ENCODE data around the gene OSBPL5.
A peak's percentile ranks its signal among the peaks of the same experiment; 100 is the strongest.

OSBPL5 gene

DNA sequence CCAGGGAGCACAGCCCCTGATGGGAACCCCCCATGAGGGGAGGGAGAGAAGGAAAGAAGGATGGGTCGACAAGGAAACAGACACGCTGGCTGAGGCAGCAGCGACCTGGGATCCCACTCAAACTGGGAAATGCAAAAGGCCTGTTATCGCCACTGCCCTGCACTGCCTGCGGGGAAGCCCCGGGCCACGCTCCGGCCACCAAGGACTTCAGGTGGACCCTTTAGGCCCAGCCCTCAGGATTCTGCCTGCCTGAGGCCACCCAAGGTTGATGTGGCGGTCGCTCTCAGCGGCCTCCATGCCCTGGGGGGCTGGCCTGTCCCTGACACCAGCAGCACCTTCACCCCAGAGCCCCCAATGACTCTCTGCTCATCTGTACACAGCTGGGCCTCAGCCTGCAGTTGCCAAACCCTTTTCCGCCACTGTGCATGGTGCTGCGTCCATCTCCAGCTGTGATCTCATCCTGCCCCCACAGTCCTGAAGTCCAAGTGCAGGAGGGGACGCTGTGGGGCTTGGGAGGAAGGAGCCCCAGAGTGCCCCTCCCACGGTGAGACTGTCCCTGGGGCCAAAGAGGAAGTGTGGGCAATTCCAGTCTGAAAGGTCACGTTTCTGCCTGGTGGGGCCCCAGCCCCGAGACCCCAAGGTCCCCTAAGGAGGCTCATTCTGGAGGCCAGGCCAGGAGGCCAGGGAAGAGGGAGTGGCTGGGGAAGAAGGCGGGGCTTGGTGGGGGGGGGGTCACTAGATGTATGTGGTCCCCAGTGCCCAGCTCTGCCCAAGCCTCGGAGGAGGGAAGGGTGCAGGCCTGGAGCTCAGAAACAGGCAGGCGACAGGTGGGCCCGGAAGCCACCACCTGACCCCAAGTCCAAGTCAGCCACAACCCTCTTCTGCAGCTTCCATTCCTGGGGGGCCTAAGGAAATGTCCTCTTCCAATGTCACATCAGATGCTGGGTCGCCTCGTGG lies 31.6 kb downstream of the OSBPL5 start:
- DNase-seq: no peak

DNA sequence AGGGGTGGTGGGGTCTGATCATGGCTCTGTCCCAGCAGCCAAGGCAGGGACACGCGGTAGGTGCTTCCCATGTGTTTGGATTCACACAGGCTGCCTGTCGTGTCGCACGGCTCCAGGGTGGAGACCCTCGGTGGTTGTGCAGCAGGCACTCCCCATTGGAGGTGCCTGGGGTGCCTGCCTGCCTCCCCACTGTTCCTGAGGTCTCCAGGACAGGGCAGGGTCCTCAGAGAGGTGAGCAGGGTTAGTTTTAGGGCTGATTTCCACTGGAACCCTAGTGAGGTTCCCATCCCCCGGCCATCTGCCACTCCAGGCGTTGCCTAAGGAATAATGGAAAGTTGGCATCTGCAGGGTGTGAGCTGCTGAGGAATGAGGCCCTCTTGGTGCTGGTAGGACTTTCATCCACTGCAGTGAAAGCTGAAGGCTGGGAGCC lies 32.3 kb downstream of the OSBPL5 start:
- no peak for DNase-seq

DNA sequence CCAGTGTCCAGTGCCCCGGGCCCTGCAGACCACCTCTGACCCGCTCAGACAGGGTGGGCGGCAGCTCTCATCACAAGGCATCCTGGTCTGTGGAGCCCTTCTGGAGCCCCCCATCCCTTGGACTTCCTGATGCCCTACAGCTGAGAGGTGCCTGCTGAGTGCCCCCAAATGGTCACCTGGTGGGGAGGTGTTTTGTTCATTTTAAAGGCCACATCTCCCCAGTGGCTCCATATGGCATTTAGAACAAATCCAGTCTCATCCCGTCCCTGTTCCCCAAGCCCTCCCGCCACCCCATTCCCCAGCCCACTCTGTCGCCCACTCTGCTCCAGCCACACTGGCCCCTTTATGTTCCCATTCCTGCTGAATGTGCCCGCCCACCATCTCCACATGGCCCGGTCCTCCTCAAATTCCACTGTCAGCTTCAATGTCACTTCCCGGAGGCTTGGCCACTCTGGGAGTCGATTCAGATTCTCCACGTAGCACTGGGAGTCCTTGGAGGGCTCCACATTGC lies 32.8 kb downstream of the OSBPL5 start:
- no peak for DNase-seq

DNA sequence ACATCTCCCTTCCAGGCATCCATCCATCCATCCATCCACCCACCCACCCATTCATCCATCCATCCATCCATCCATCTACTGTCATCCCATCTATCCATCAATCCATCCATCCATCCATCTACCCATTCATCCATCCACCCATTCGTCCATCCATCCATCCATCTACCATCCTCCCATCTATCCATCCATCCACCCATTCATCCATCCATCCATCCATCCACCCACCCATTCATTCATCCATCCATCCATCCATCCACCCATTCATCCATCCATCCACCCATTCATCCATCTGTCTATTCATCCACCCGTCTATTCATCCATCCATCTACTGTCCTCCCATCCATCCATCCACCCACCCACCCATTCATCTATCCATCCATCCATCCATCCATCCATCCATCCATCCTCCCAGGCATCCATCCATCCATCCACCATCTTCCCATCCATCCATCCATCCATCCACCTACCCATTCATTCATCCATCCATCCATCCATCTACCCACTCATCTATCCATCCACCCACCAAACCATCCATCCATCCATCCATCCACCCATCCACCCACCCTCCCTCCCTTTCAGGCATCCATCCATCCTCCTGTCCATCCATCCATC lies 33.7 kb downstream of the OSBPL5 start:
- no peak for DNase-seq

DNA sequence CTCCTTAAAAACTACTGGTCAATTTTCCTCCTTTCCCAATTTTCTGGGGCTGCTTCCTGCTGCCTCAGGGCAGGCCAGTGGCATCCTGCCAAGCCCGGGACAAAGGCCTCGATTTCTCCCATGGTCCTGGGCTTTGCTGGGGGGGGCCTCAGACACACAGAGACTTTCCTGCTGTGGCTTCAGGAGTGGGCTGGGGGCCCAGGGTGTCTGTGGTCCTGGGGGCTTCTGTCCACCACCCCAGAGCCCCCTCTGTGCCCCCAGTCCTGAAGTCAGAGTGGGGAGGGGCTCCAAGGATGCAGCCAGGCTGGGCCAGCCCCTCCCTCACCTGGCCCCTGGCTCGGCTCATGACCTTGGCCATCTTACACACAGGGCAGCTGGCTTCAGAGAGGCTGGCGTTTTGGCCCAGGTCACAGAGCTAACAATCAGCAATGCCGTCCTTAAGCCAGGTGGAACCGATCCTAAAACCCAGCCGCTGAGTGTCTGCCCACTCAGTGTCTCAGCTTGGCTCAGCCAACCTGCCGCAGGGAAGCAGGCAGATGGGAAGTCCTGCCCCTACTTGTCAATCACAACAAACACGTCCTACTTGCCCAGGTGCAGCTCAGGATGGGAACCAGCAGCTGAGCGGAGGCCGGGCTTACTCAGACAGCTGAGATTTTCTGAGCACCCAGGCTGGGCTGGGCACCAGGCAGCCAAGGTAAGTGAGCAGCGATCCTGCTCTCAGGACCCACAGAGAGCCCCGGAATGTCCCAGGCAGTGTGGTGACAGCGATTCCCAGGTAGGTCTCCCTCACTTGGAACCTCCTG lies 34.6 kb downstream of the OSBPL5 start:
- DNase-seq: no peak

DNA sequence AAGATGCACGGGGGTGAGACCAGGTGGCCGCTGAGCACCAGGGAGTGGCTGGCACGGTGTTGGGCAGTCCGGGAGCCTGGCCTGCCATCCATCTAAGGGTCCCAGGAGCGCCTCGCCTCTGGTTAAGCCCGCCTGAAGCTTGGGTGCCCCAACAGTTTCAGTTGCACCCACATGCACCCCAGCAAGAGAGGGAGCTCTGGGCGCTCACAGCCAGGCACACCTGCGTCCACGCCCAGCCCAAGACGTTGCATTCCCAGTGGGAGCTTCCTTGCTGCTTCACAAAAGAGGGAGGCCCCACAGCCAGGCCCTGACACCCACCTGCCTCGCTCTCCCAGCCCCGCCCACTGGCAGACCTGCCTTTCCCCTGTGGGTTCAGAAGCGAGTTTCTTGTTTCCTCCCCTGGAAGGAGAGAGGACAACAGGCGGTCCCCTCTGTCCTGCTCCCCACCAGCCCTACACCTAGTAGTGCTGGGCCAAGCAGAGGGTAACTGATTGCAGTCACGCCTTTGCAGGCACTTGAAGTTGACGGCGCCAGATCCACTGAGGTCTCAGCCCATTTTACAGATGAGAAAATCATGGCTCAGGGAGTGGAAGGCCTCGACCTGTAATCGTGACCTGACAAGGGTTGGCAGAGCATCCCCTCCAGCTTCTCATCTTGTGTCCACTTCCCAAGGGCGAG lies 35.4 kb downstream of the OSBPL5 start:
- no peak for DNase-seq

DNA sequence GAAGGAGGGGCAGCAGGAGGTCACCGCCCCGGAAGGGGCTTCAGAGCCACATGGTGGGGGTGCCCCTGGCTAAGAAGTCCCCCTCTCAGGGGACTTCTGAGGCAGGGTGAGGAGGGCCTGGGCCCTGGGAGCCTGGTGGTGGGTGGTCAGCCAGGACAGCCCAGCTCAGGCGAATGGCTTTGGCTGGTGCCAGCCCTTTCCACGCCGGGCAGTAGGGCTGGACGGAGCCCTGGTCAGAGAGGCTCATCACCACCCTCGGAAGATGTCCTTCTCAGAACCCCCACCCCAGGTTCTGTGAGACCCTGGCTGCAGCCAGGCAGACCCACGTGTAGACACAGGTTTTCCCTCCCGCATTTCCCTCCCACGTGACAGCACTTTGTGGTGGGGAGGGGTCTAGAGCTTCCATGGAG lies 35.9 kb downstream of the OSBPL5 start:
- no peak for DNase-seq

DNA sequence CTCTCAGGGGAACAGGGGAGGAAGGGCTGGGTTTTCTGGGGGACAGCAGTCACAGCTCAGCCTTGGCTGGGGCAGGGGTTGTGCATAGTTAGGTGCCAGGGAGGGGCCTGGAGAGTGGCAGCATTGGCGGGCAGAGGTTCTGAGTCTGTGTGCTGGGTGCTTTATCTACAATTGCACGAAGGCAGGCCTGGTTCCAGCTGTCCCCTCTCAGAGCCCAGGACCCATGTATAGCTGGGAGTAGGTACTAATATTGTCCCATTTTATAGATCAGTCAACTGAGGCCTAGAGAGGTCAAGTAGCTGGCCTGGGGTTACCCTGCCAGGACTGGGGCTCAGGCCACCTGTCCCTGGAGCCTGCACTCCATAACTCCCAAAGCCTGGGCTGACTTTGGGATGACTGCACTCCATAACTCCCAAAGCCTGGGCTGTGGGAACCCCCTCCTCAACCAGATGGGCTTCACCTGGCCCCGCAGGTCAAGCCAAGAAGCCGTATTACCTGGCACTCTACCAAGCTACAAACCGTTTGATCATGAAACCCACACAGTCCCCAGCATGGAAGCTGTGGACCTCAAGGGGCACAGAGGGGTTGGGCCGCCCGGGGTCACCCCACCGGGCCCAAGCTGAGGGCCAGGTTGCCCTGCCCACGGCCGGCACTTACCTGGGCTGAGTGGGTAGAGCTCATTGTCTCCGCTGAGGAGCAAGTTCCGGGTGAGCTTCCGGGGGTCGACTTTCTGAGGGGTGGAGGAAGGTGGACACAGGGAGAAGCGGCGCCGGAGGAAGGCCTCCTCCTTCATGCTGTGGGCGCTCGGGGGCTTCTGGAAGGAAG lies 36.5 kb downstream of the OSBPL5 start:
- DNase-seq: no peak

DNA sequence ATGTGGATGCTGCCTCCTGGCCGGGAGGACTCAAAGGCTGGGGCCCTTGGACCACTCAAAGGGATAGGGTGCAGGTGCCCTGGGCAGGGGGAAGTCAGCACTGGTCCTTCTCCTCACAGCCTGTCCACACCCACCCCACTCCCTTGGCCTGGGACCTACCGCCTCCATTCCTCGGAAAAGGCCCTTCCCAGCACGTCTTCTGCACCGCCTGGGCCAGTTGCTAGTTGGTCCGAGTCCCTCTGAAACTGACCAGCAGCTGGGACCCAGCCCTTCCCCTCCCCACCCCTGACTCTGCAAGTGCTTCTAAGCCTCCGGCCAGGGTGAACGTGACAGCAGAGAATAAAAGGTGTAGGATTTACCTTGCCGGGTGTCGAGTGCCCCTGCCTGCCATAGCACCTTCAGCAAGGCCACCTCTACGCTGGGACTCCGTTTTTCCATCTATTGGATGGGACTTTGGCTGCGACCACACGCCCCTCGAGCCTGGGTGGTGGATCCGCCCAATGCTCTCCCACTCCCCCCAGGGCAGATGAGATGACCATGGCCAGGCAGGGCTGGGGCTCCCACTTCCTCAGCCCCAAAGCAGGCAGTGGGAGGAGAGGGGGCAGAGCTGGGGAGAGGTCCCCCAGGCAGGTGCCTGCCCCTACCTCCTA lies 37.3 kb downstream of the OSBPL5 start:
- DNase-seq: no peak

DNA sequence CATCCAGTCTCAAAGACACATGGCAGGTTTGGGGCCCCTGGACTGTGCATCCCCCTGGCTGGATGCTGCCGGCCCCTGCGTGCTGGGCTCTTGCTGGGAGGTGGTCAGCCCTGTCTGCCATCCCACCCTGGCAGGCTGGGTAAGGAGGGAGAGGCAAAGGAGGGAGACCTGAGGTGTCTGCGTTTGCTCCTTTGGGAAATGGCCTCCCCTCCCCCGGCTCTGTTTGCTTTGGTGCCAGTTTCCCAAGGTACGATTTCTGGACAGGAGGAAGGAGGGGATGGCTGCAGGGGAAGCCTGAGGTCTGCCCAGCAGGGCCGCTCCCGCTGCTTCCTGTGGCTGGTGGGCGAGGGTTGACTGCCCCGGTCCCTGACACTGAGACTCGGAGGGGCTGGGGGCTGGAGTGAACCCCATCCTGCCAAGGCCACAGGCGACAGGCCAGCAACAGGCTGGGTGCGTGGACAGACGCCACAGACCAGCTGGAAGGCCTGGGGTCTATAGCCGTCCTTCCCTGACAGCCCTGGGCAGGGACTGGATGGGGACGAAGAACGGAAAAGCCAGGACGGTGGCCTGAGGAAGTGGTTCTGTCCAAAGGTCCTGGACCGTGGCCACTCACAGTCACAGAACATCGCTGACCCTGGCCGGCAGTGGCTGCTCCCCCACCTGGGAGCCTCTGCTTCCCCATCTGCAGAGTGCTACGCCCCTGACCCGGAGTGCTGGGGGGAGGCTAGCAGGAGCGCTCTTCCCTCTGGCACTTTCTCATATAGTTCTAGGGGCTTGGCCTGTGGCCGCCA lies 38.0 kb downstream of the OSBPL5 start:
- no peak for DNase-seq

DNA sequence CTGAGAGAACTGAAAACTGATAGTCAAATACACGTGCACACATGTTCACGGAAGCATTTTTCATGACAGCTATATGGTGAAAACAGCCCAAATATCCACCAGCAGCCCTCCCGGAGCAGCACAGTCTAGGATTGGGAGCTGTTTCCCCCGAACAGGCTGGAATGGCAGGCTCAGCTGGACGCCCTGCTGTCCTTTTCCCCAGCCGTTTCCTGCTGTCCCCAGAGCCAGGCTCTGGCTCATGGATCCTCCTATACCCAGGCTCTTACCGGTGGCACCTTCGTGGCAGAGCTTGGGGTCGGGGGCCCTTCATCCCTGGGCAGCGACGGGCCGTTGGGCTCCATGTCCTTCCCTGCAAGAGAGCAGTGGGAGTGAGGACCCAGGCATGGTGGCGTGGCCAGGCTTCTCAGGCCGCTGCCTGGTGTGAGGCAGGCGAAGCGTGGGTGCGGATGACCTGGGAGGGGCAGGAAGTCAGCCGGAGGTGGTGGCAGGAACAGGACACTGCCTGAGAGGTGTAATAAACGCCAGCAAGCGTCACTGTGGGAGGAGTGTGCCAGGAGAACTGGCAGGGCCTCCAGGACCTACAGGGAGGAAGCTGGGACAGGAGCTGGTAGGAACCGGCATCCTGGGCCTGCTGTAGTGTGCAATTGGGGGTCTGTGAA lies 38.8 kb downstream of the OSBPL5 start:
- no peak for DNase-seq

DNA sequence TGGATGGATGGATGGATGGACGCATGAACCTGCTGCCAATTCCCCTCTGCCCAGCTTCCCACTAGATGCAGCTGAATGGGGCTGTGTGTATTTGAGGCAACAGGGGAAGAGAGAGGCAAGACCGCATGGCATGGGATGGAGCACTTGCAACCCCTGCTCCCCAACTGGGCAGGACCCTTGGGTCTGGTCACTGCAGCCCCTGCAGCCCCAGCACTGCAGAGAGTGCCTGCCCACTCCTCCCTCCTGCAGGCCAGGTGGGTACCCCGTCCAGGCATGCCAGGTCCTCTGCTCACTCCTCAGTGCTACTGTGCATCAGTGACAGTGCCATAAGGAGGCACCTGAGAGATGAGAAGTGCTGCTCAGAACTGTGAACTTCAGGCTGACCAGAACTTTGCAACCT lies 40.3 kb downstream of the OSBPL5 start:
- no peak for DNase-seq

DNA sequence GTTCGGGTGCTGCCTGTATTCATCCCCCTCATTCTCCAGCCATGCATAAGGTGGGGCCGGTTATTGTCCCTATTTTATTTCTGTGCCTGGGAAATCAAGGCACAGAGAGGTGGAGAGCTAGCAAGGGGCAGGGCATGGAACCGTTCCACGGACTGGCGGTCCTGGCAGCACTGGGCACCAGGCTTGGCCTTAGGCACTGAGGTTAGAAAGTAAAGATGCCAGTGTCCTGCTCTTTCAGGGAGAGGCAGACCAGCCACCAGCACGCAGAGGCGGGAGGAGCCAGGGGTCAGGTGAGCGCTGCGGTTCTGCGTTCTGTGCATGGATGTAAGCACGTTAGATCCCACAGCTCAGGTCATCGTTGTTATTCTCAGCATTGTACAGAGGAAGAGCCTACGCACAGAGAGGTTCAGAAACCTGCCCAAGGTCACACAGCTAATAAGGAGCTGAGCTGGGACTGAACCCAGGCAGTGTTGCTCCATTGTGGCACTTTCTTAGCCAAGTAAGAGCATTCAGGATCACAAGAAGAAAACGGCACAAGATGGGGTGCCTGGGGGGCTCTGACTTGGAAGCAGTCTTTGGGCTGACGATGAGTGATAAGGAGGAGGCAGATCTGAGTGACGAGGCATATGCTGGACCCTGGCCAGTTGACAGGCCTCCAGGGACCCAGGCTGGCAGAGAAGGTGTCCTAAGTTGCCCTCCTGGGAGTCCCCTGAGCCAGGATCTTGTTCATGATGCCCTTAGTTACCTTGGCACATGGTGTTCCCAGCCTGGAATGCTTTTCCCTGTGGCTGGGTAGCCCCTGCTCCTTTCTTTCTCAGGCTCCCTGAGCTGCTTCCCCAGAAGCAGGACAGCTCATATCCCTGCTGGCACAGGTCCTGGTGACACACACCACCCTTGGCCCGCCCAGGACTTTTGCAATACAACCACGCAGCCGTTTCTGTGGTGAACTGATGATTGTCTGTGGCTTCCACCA lies 41.1 kb downstream of the OSBPL5 start:
- DNase-seq: peak; percentile 92

DNA sequence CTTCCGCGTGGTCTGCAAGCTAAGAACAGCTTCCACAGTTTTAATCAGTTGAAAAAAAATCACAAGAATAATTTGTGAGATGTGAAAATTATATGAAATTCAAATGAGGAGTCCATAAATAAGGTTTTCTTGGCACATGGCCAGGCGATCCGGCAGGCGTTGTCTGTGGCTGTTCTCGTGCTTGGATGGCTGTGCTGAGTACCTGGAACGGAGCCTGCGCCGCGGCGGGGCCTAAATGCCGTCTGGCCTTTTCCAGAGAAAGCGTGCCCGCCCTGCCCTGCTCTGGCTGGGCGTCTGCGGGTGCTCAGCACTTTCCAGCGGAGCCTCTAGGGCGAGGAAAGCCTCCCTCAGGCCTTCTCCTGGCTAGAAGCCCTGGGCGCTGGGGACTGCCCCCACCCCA lies 41.8 kb downstream of the OSBPL5 start:
- DNase-seq: no peak

DNA sequence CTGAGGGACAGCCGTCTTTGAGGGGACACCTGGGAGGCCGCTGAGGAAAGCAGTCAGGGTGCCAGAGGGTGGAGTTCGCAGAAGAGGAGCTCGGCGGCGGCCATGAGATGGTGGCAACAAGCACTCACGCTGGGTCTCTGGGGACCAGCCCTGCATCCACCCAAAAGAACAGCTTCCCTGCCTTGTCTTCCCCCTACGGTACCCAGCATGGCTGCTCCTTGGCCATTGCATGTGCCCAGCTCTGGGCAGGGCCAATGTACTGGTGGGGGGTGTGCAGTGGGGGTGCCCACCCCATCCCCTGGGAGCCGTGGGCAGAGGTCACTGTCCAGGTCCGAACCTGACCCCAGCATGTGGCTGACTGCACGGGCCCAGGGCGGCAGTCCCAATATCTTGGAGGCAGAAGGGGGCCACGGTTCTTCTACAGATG lies 42.3 kb downstream of the OSBPL5 start:
- no peak for DNase-seq

DNA sequence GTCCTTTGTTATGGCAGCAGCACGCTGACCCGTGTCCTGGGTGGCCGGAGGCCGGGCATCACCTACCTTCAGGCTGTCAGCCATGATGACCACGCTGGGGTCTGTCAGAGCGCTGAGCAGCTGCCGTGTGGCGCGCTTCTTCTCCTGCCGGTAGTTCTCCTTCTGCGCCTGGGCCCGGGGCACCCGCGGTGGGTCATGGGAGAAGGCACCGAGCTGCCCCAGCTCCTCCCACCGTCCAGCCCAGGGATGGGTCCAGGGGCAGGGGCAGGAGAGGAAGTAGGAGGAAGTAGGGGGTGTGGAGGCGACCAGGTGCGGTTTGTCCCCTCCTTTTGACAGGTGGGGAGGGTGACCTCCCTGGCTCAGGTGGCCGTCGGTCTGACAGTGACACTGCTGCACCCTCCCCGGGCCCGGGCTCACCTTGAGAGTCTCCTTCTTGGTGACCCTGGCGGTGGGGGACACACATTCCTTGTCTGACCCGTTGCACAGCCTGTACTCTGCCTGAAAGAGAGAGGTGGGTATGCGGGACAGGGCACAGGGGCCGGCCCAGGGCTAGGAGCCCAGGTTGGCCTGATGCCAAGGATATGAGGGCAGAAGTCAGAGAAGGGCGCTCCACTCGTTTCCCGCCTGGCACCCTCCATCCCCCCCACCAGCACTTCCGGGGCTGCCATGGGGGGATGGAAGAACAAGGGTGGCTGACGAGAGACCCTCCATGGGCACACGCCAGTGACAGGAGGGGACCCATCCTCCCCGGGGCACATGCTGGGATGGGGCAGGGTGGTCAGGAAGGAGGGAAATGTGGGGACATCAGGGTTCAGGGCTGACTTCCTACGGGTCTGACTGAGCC lies 43.0 kb downstream of the OSBPL5 start:
- no peak for DNase-seq

DNA sequence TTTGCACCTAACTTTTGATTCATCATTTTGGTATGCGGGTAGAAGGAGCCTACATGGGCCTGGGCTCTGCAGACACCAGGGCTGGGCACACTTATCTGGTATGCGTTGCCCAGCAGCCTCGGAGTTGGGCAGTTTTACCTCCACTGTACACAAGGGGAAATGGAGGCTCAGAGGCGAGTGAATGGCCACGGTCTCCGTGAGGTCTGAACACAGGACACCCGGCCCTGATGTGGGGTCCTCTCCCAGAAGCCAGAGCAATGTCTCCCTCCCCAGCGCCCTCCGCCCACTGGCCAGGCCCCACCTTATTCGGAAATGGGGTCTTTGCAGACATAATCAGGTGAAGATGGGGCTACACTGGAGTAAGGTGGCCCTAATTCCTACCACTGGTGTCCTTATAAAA lies 43.7 kb downstream of the OSBPL5 start:
- no peak for DNase-seq
